ENCODE results near the gene KDM5A. TPM values are rescaled to one million over a fixed set of nuclear protein-coding genes. Genes with fewer than 3 reads are reported as not detected.
"Not testable (repeated sequence)": the region's sequence is repeated elsewhere in the genome, so short reads cannot be mapped to it uniquely, and the experiment has no call there.

Gene KDM5A
- total RNA-seq, 2 donors from 2014 or later: 52.8 to 57.7 TPM

DNA sequence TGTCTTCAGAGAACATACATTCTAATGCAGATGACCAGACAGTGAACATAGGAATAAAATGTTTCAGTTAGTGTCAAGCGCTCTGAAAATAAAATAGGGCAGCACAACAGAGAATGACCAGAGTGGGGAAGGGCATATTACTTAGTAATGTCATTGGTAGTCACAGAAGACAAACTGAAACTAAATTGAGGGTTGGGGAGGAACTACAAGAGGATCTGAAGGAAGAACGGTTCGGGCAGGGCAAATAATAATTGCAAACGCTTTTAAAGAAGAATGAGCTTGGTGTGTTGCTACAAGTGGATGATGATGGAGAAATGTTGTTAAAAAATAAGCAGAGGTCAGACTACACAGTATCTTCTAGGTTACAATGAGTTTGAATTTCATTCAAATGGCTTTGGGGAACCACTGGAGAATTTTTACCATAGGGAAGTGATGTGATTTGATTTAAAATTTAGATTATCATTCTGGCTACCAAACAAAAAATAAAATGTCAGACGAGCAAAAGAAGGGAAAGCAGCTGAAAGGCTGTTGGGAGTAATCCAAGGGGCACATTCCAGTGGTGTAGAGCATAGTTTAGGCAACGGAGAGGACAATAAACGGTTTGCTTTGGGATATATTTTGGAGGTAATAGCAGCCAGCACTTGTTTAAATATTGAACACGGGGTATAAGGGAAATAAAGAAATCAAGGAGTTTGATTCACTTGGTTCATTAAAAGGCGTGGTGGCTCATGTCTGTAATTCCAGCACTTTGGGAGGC is 70.2 kb downstream of the KDM5A start:
- Histone ChIP-seq H3K27ac (no peak overlapping the region), H3K9me3 (no peaks in the 10 kb centered on the region), H3K36me3 (peaks cover 69% of the 10 kb centered on the region), H3K4me1 (ENCODE audit: control insufficient read depth in 1 of 2, low read depth in 2 of 2) (no peaks in the 10 kb centered on the region), H3K4me3 (no peak overlapping the region), H3K27me3 (replicated peaks; ENCODE audit: insufficient read depth) (no peaks in the 10 kb centered on the region)
- no peak for DNase-seq (ENCODE audit: low spot score)
- ATAC-seq (ENCODE audit: insufficient number of reproducible peaks, low FRiP score, low read depth): no peak
- TF ChIP-seq, protein P1, sequence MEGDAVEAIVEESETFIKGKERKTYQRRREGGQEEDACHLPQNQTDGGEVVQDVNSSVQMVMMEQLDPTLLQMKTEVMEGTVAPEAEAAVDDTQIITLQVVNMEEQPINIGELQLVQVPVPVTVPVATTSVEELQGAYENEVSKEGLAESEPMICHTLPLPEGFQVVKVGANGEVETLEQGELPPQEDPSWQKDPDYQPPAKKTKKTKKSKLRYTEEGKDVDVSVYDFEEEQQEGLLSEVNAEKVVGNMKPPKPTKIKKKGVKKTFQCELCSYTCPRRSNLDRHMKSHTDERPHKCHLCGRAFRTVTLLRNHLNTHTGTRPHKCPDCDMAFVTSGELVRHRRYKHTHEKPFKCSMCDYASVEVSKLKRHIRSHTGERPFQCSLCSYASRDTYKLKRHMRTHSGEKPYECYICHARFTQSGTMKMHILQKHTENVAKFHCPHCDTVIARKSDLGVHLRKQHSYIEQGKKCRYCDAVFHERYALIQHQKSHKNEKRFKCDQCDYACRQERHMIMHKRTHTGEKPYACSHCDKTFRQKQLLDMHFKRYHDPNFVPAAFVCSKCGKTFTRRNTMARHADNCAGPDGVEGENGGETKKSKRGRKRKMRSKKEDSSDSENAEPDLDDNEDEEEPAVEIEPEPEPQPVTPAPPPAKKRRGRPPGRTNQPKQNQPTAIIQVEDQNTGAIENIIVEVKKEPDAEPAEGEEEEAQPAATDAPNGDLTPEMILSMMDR (IDR thresholded peaks at IDR 0.05): no peak

DNA sequence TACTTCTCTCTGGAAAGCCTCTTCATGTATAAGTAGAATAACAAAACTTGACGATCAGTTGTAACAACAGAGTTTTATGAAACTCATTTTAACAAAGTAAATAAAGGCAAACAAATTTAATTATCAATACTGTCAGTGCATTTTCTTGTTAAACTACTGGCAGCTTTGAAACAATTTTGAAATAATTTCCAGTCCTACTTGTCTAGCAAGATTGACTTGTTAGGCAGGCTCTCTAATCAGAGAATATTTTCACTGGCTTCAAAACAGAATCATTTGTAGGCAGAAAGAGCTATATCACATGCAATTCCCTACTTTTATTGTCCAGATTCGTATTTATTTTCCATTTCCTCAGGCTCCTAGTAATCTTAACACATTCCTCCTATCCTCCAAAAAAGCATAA is 80.6 kb downstream of the KDM5A start:
- no peaks in the 10 kb centered on the region for H3K27me3 ChIP-seq (replicated peaks; ENCODE audit: insufficient read depth)
- DNase-seq (ENCODE audit: low spot score) (no peak), ATAC-seq (ENCODE audit: insufficient number of reproducible peaks, low FRiP score, low read depth) (no peak)
- TF ChIP-seq, protein P1 (IDR thresholded peaks at IDR 0.05): no peak
- no peaks in the 10 kb centered on the region for H3K9me3 ChIP-seq
- no peaks in the 10 kb centered on the region for H3K4me1 ChIP-seq (ENCODE audit: control insufficient read depth in 1 of 2, low read depth in 2 of 2)
- no peak overlapping the region for H3K4me3 ChIP-seq
- no peak overlapping the region for H3K27ac ChIP-seq
- H3K36me3 ChIP-seq: peaks cover 65% of the 10 kb centered on the region

DNA sequence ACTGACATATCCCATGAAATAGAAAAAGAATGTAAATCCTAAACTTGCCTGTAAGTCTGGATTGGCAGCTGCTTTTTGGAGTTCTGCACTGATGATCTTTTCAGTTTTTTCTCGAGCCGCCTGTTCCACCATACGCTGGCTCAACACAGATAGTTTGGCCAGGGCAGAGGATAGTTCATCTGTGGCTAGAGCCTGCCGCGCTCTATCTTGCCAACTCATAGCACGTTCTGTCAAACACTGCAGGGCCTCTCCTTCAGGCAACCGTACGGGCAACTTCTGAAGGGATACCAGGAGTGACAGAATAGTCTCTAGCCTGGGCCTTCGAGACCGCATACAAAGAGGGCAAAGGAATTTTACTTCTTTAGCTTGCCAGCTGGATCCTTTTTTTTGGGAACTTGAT is 81.7 kb downstream of the KDM5A start:
- TF ChIP-seq, protein P1 (IDR thresholded peaks at IDR 0.05): no peak
- no peaks in the 10 kb centered on the region for H3K27me3 ChIP-seq (replicated peaks; ENCODE audit: insufficient read depth)
- H3K4me3 ChIP-seq: no peak overlapping the region
- no peaks in the 10 kb centered on the region for H3K9me3 ChIP-seq
- H3K27ac ChIP-seq: no peak overlapping the region
- ATAC-seq (ENCODE audit: insufficient number of reproducible peaks, low FRiP score, low read depth): no peak
- H3K36me3 ChIP-seq: peaks cover 65% of the 10 kb centered on the region
- no peak for DNase-seq (ENCODE audit: low spot score)
- no peaks in the 10 kb centered on the region for H3K4me1 ChIP-seq (ENCODE audit: control insufficient read depth in 1 of 2, low read depth in 2 of 2)

DNA sequence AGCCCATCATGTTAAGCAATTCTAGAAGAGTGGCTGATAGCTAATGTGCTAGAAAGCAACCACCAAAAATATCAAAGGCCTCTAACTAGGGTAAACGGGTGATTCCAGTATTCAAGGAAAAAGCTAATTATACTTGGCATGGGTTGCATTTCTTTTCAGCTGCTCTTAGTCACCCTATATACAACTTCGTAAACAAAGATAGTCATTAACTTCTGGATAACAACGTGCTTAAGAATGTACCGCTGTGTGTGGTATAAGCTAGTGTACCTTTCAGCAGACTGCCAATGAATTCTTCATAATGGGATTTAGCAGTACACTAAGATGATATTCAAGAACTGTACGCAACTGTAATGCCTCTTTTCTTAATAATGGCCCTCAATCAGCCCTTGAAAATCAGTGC is 84.3 kb downstream of the KDM5A start:
- ATAC-seq (ENCODE audit: insufficient number of reproducible peaks, low FRiP score, low read depth): no peak
- Histone ChIP-seq H3K27ac (no peak overlapping the region), H3K4me1 (ENCODE audit: control insufficient read depth in 1 of 2, low read depth in 2 of 2) (no peaks in the 10 kb centered on the region), H3K9me3 (no peaks in the 10 kb centered on the region), H3K36me3 (peaks cover 46% of the 10 kb centered on the region), H3K27me3 (replicated peaks; ENCODE audit: insufficient read depth) (no peaks in the 10 kb centered on the region), H3K4me3 (no peak overlapping the region)
- DNase-seq (ENCODE audit: low spot score): no peak
- TF ChIP-seq, protein P1 (IDR thresholded peaks at IDR 0.05): no peak

DNA sequence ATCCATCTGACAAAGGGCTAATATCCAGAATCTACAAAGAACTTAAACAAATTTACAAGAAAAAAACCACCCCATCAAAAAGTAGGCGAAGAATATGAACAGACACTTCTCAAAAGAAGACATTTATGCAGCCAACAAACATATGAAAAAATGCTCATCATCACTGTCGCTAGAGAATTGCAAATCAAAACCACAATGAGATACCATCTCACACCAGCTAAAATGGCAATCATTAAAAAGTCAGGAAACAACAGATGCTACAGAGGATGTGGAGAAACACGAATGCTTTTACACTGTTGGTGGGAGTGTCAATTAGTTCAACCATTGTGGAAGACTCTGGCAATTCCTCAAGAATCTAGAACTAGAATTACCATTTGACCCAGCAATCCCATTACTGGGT is 86.4 kb downstream of the KDM5A start:
- H3K36me3 ChIP-seq: peaks cover 31% of the 10 kb centered on the region
- H3K27ac ChIP-seq; H3K27me3 ChIP-seq (replicated peaks; ENCODE audit: insufficient read depth); ATAC-seq (ENCODE audit: insufficient number of reproducible peaks, low FRiP score, low read depth); H3K4me3 ChIP-seq; DNase-seq (ENCODE audit: low spot score); H3K9me3 ChIP-seq; H3K4me1 ChIP-seq (ENCODE audit: control insufficient read depth in 1 of 2, low read depth in 2 of 2): not testable (repeated sequence)

DNA sequence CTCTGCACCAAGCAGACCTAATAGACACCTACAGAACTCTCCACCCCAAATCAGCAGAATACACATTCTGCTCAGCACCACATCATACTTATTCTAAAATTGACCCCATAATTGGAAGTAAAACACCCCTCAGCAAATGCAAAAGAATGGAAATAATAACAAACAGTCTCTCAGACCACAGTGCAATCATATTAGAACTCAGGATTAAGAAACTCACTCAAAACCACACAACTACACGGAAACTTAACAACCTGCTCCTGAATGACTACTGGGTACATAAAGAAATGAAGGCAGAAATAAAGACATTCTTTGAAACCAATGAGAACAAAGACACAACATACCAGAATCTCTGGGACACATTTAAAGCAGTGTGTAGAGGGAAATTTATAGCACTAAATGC is 89.0 kb downstream of the KDM5A start:
- H3K9me3 ChIP-seq; H3K4me3 ChIP-seq; H3K27ac ChIP-seq; H3K27me3 ChIP-seq (replicated peaks; ENCODE audit: insufficient read depth); H3K4me1 ChIP-seq (ENCODE audit: control insufficient read depth in 1 of 2, low read depth in 2 of 2); ATAC-seq (ENCODE audit: insufficient number of reproducible peaks, low FRiP score, low read depth); DNase-seq (ENCODE audit: low spot score): not testable (repeated sequence)
- H3K36me3 ChIP-seq: peaks cover 27% of the 10 kb centered on the region

DNA sequence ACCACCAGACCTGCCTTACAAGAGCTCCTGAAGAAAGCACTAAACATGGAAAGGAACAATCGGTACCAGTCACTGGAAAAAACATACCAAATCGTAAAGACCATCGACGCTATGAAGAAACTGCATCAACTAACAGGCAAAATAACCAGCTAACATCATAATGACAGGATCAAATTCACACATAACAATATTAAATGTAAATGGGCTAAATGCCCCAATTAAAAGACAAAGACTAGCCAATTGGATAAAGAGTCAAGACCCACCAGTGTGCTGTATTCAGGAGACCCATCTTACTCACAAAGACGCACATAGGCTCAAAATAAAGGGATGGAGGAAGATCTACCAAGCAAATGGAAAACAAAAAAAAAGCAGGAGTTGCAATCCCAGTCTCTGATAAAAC is 89.6 kb downstream of the KDM5A start:
- not testable (repeated sequence) for H3K9me3 ChIP-seq; H3K27ac ChIP-seq; H3K4me3 ChIP-seq; H3K4me1 ChIP-seq (ENCODE audit: control insufficient read depth in 1 of 2, low read depth in 2 of 2); ATAC-seq (ENCODE audit: insufficient number of reproducible peaks, low FRiP score, low read depth); DNase-seq (ENCODE audit: low spot score); H3K27me3 ChIP-seq (replicated peaks; ENCODE audit: insufficient read depth)
- H3K36me3 ChIP-seq: peaks cover 31% of the 10 kb centered on the region

DNA sequence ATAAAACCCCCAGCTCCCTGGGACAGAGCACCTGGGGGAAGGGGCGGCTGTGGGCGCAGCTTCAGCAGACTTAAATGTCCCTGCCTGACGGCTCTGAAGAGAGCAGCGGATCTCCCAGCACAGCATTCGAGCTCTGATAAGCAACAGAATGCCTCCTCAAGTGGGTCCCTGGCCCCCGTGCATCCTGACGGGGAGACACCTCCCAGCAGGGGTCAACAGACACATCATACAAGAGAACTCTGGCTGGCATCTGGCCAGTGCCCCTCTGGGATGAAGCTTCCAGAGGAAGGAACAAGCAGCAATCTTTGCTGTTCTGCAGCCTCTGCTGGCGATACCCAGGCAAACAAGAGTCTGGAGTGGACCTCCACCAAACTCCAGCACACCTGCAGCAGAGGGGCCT is 91.1 kb downstream of the KDM5A start:
- peaks cover 36% of the 10 kb centered on the region for H3K36me3 ChIP-seq
- ATAC-seq (ENCODE audit: insufficient number of reproducible peaks, low FRiP score, low read depth); H3K27me3 ChIP-seq (replicated peaks; ENCODE audit: insufficient read depth); H3K9me3 ChIP-seq; H3K27ac ChIP-seq; H3K4me1 ChIP-seq (ENCODE audit: control insufficient read depth in 1 of 2, low read depth in 2 of 2); H3K4me3 ChIP-seq; DNase-seq (ENCODE audit: low spot score): not testable (repeated sequence)
